ENCODE results near the gene ITGA8.

The ITGA8 gene

GRCh38 chr10:15591431-15591830 is 128.3 kb downstream of the ITGA8 start:
- H3K27me3 ChIP-seq (ENCODE audit: low read depth, low read length), result no peaks in the 10 kb centered on the region; the same call in 1 of the 2 replicates
- no peak overlapping the region for H2AFZ ChIP-seq (ENCODE audit: low read depth, low read length)
- no peak overlapping the region for H3K27ac ChIP-seq (ENCODE audit: low read length)
- H4K20me1 ChIP-seq (ENCODE audit: insufficient read depth, low read length), result no peaks in the 10 kb centered on the region
- H3K36me3 ChIP-seq (replicated peaks; ENCODE audit: low read depth, low read length), result no peaks in the 10 kb centered on the region
- H3K4me1 ChIP-seq (ENCODE audit: low read length), result no peaks in the 10 kb centered on the region
- H3K9me3 ChIP-seq (ENCODE audit: insufficient read depth, low read length), result no peaks in the 10 kb centered on the region
- TF ChIP-seq CTCF (IDR thresholded peaks at IDR 0.05; ENCODE audit: low read depth, low read length), result no peak
- TF ChIP-seq EZH2phosphoT487 (IDR thresholded peaks at IDR 0.05; ENCODE audit: low read depth), result no peak
- no peak overlapping the region for H3K9ac ChIP-seq (ENCODE audit: low read length)
- H3K4me2 ChIP-seq (ENCODE audit: low read length), result no peak overlapping the region
- H3K79me2 ChIP-seq (ENCODE audit: low read length), result no peaks in the 10 kb centered on the region
- no peak overlapping the region for H3K4me3 ChIP-seq (ENCODE audit: low read length)

DNA sequence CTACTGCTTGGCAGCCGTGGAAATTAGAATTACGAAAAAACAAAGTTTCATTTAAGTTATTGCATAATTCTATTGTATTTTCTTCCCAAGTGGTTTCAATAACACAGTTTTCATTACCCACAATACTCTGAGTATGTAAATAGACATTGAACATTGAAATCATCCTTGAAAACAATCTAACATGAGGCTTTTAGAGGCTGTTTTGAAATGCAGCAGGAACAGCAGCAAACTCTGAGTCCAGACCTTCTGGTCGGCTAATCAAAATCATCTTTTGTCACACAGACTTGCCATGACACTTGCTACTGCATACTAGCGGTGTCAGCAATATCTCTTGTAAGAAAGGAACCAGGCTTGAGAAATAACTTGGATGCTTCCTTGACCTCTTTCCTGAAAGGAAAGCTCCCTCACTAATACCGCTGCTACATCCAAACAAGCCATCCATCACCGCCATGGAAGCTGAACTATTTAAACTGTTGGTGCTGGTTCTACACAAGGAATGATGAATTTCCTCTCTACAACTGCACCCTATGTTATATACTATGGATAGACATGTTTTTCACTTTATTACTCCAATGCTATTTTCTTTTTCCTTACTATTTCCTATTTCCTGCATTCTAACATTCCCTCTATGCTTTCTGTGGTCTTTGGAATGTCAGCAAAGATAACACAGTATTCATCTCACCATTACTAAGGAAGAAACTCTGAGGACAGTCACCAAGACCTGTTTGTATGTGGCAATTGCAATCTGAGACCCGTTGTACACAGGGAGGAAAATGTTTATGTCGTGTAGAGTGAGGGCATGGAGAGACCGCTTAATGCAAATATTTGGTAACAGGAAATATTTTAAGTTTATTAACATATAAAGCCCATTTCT is 130.8 kb downstream of the ITGA8 start:
- H2AFZ ChIP-seq (ENCODE audit: low read depth, low read length), result no peak overlapping the region
- no peaks in the 10 kb centered on the region for H3K36me3 ChIP-seq (replicated peaks; ENCODE audit: low read depth, low read length)
- no peak overlapping the region for H3K4me3 ChIP-seq (ENCODE audit: low read length)
- H3K9me3 ChIP-seq (ENCODE audit: insufficient read depth, low read length), result no peaks in the 10 kb centered on the region
- TF ChIP-seq CTCF (IDR thresholded peaks at IDR 0.05; ENCODE audit: low read depth, low read length) (no peak), EZH2phosphoT487 (IDR thresholded peaks at IDR 0.05; ENCODE audit: low read depth) (no peak)
- no peak overlapping the region for H3K4me2 ChIP-seq (ENCODE audit: low read length)
- no peak overlapping the region for H3K27ac ChIP-seq (ENCODE audit: low read length)
- no peaks in the 10 kb centered on the region for H3K79me2 ChIP-seq (ENCODE audit: low read length)
- no peaks in the 10 kb centered on the region for H3K4me1 ChIP-seq (ENCODE audit: low read length)
- H3K27me3 ChIP-seq (ENCODE audit: low read depth, low read length), result no peaks in the 10 kb centered on the region; the same call in 1 of the 2 replicates
- H4K20me1 ChIP-seq (ENCODE audit: insufficient read depth, low read length), result no peaks in the 10 kb centered on the region
- H3K9ac ChIP-seq (ENCODE audit: low read length), result no peak overlapping the region

DNA sequence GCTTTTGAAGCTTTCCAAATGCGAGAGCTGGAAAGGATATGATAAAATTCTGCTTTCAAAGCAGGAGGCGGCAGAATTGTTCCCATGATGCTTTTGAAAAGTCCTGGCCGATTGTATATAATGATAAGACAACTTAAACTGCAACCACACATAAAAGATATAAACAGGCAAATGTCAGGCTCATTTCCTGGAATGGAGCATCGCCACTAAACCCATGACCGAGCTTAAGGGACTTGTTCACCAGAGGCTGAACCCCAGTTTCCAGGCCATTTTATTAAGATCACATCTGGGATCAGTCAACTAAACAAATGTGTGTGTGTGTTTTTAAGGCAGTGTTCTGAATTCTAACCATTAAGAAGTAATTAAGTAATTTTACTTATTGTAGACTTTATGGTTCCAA is 131.6 kb downstream of the ITGA8 start:
- Histone ChIP-seq H2AFZ (ENCODE audit: low read depth, low read length) (no peak overlapping the region), H3K4me2 (ENCODE audit: low read length) (no peak overlapping the region), H3K4me3 (ENCODE audit: low read length) (no peak overlapping the region), H3K27me3 (ENCODE audit: low read depth, low read length) (no peaks in the 10 kb centered on the region; the same call in 1 of the 2 replicates), H3K79me2 (ENCODE audit: low read length) (no peaks in the 10 kb centered on the region), H3K36me3 (replicated peaks; ENCODE audit: low read depth, low read length) (no peaks in the 10 kb centered on the region), H3K9me3 (ENCODE audit: insufficient read depth, low read length) (no peaks in the 10 kb centered on the region), H3K27ac (ENCODE audit: low read length) (no peak overlapping the region), H3K9ac (ENCODE audit: low read length) (no peak overlapping the region), H3K4me1 (ENCODE audit: low read length) (no peaks in the 10 kb centered on the region), H4K20me1 (ENCODE audit: insufficient read depth, low read length) (no peaks in the 10 kb centered on the region)
- TF ChIP-seq CTCF (IDR thresholded peaks at IDR 0.05; ENCODE audit: low read depth, low read length) (no peak), EZH2phosphoT487 (IDR thresholded peaks at IDR 0.05; ENCODE audit: low read depth) (no peak)

DNA sequence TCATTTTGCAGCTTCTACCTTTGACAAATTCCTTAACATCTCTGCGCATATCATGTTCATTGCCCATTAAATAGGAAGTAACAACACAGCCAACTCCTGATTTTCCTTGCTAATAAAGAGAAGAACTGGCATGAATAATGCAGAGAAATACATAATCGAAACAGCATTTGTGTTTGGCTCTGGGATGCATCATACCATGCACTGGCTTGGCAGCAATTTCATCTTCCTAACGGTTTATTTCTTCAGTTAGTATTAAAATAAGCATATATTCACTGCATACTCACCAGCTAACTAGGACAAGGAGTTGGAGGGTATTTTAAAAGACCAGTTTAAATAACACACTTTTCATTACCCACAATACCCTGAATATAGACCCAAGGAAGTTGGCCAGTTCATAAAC is 132.5 kb downstream of the ITGA8 start:
- H3K9me3 ChIP-seq (ENCODE audit: insufficient read depth, low read length), result no peaks in the 10 kb centered on the region
- no peak for TF ChIP-seq EZH2phosphoT487 (IDR thresholded peaks at IDR 0.05; ENCODE audit: low read depth)
- TF ChIP-seq CTCF (IDR thresholded peaks at IDR 0.05; ENCODE audit: low read depth, low read length), result no peak
- H2AFZ ChIP-seq (ENCODE audit: low read depth, low read length), result no peak overlapping the region
- no peaks in the 10 kb centered on the region for H3K4me1 ChIP-seq (ENCODE audit: low read length)
- H3K4me2 ChIP-seq (ENCODE audit: low read length), result no peak overlapping the region
- H3K27me3 ChIP-seq (ENCODE audit: low read depth, low read length), result no peaks in the 10 kb centered on the region; the same call in 1 of the 2 replicates
- H3K9ac ChIP-seq (ENCODE audit: low read length), result no peak overlapping the region
- H3K4me3 ChIP-seq (ENCODE audit: low read length), result no peak overlapping the region
- no peaks in the 10 kb centered on the region for H4K20me1 ChIP-seq (ENCODE audit: insufficient read depth, low read length)
- no peaks in the 10 kb centered on the region for H3K79me2 ChIP-seq (ENCODE audit: low read length)
- no peak overlapping the region for H3K27ac ChIP-seq (ENCODE audit: low read length)
- no peaks in the 10 kb centered on the region for H3K36me3 ChIP-seq (replicated peaks; ENCODE audit: low read depth, low read length)
